Thyroid gland (tissue), 4 donors: ENCODE measurements around the gene ADGRG1.

Experiments used
- POLR2A ChIP-seq, 2 donors: fragments of 450-650 bp; IDR thresholded peaks; one replicate each; pipeline ENCODE4 v1.6.1; 2017; ENCODE audit warnings: antibody characterized with exemption in 2 of 2, mild to moderate bottlenecking in 2 of 2, moderate library complexity in 1 of 2
- TF ChIP-seq, protein P1 (sequence below), 6 experiments: fragments of 200-600 bp in 3 of 6; fragments of 450-650 bp in 3 of 6; sonication (generic) in 3 of 6; IDR thresholded peaks; one replicate each; pipeline ENCODE4 v1.5.1; 2016 to 2019; ENCODE audit warnings: antibody characterized with exemption in 6 of 6, mild to moderate bottlenecking in 2 of 6, inconsistent platforms in 1 of 6, moderate library complexity in 1 of 6

- TF ChIP-seq, protein P1, sequence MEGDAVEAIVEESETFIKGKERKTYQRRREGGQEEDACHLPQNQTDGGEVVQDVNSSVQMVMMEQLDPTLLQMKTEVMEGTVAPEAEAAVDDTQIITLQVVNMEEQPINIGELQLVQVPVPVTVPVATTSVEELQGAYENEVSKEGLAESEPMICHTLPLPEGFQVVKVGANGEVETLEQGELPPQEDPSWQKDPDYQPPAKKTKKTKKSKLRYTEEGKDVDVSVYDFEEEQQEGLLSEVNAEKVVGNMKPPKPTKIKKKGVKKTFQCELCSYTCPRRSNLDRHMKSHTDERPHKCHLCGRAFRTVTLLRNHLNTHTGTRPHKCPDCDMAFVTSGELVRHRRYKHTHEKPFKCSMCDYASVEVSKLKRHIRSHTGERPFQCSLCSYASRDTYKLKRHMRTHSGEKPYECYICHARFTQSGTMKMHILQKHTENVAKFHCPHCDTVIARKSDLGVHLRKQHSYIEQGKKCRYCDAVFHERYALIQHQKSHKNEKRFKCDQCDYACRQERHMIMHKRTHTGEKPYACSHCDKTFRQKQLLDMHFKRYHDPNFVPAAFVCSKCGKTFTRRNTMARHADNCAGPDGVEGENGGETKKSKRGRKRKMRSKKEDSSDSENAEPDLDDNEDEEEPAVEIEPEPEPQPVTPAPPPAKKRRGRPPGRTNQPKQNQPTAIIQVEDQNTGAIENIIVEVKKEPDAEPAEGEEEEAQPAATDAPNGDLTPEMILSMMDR (IDR thresholded peaks at IDR 0.05): no peak
- no peak for TF ChIP-seq POLR2A (IDR thresholded peaks at IDR 0.05)
Observed at GRCh38 chr16:57611181-57611580, 17.2 kb upstream of the ADGRG1 start.
